Embryonic facial prominence (tissue), 1 donor: ENCODE results near the gene COPE.

Experiments used
- DNase-seq: peaks from one replicate; pipeline ENCODE4 v3.0.0-alpha.2; 2016; ENCODE audit errors: extremely low spot score

COPE gene

GRCh38 chr19:18895038-18895823 lies 24.0 kb downstream of the COPE start:
- DNase-seq = no peak

- peak; percentile 51 for DNase-seq
These were observed 24.7 kb downstream of the COPE start for GRCh38 chr19:18894254-18895037.

GRCh38 chr19:18893587-18894253 lies 25.5 kb downstream of the COPE start:
- DNase-seq = no peak

DNA sequence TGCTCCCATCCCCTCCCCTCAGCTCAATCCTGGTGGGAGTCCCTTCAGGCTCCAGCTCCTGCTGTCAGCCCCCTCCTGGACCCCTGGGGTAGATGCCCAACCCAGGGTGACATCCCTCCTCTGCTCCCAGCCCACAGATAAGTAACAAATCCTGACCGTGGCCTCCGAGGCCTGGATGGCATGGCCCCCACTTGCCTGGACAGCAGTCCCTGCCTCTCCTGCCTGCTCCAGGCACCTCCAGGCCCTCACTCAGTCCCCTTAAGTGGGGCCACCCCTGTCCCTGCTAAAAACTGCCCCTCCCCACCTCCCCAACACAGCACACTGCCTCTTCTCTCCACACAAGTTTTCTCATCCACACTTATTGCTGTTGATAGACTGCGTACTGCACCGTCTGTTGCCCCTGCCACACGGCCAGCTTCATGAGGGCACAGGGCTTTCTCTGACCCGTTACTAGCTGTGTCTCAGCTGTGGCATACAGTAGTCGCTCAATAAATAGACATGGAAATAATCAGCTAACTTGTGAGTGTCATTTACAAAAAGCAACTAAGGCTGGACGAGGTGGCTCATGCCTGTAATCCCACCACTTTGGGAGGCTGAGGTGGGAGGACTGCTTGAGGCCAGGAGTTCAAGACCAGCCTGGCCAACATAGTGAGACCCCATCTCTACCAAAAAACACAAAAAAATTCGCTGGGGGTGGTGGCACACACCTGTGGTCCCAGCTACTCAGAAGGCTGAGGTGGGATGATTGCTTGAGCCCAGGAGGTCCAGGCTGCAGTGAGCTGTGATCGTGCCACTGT lies 29.0 kb downstream of the COPE start:
- DNase-seq = no peak

DNA sequence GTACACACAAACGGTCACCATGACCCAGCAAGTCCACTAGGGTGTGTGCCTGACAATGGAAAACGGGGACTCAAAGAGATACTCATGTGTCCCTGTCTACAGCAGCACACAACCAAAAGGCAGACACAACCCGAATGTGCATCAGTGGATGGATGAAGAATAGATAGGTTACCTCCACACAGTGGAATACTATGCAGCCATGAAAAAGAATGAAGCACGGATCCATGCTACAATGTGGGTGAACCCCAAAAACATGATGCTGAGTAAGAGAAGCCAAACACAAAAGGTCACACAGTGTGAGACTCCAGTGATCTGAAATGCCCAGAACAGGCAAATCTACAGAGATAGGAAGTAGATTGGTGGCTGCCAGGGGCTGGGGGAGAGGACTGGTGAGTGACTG lies 32.2 kb downstream of the COPE start:
- DNase-seq = no peak

DNA sequence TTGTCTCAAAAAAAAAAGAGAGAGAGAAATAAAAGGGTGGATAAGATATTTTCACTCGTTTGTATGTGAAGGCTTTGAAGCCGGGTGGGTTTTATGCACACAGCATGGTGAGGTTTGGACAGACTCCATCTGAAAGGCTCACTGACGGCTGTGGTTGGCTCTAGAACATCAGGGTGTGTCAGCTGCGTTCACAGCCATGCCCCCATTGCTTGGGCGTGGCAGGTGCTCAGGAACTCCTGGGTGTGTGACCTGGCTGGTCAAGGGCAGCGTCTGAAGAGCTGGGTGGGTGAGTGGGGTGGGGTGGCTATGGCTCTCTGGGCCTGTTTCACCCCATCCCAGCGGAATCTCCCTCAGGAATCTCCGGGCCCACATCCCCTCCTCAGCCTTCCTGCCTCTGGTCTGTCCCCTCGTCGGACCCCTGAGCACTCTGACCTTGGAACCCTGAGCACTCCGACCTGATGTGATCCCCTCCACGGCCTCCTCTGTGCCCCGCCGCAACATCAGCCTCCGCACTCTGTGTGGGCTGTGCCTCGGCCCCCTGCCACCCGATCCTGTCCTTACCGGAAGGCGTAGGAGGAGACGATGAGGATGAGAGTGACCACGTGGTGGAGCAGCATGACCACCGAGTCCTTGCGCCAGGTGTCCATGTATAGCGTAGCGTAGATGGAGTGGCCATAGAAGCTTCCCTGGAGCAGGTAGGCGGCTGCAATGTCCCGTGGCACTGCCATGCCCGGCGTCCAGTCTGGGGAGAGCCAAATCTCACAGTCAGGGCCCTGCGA lies 35.5 kb downstream of the COPE start:
- no peak for DNase-seq

DNA sequence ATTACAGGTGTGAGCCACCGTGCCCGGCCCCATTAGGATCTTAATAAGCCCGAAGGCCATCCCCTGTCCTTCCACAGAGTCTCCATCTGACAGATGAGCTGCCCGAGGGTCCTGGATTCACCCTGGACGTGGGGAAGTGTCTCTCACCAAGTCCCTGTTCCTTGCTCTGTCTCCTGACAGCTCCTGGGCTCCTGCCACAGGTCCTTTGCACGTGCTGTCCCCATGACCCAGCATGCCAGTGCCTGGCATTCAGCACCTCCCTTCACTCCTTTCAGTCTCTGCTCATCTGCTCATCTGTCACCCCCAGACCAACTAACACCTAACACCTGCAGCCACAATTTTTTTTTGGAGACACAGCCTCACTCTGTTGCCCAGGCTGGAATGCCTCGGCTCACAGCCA lies 37.7 kb downstream of the COPE start:
- DNase-seq = no peak

- DNase-seq = no peak
These were observed 39.4 kb downstream of the COPE start for GRCh38 chr19:18879579-18880373.

- no peak for DNase-seq
These were observed 40.2 kb downstream of the COPE start for GRCh38 chr19:18878858-18879578.

DNA sequence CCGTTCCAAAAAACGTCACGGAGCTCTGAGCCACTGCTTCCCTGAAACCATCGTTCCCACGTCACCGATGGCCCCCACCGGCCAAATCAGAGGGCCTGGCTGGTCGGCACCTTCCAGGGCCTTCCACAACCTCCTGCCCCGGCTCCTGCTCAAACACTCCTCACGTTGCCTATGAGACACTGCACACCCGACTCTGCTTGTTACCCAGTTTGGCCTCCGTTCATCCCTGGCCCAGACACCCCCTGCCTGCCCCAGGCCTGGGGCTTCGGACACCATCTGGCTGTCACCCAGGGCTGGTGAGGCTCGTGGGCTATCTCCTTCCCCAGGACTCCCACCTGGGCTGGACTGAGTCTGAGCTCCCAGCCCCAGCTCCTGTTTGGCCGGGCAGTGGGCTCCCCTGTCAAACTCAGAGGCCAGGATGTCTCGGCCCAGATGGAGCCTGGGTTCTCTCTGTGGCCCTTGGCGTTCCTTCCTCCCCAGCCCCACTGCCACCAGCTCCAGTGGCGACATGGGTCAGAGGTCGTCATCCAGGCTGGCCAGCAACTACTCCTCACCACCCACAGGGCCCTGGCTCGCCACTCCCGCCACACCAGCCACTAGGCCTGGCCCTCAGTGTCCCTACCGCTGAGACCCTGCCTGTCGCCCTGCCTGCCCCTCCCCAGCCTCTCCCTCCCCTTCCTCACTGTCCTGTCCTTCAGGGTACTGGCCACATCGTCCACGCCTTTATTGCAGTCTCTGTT lies 41.0 kb downstream of the COPE start:
- no peak for DNase-seq

- no peak for DNase-seq
These were observed 42.3 kb downstream of the COPE start for GRCh38 chr19:18876865-18877264.

DNA sequence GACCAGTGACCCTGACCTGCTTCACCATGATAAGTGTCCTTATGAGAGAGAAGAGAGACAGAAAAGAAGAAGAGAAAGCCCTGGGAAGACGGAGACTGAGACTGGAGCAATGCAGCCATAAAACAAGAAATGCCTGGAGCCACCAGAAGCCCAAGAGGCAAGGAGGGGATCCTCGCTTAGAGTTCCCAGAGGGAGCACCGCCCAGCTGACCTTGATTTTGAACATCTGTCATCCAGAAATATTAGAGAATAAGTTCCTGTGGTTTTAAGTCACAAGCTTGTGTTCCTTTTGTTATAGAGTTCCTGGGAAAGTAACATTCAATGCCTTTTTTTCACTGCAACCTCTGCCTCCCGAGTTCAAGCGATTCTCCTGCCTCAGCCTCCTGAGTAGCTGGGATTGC lies 43.5 kb downstream of the COPE start:
- no peak for DNase-seq

DNA sequence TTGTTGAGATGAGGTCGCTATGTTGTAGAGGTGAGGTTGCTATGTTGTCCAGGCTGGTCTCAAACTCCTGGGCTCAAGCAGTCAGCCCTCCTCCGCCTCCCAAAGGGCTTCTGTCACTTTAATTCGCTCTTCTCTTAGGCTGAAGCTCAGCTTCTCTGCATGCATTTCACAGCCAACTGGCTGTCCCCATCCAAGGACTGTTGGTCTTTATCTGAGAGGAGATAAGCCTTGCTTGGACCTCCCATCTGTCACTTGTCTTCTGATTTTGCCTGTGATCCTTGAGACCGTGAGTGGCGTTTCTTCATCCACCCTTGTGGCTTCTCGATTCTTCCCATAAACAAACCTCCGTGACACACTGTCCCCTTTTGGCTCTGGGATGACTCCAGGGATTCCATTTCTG lies 47.6 kb downstream of the COPE start:
- no peak for DNase-seq

- no peak for DNase-seq
These were observed 48.5 kb downstream of the COPE start for GRCh38 chr19:18870531-18871172.

GRCh38 chr19:18869781-18870530 lies 49.2 kb downstream of the COPE start:
- DNase-seq = no peak

DNA sequence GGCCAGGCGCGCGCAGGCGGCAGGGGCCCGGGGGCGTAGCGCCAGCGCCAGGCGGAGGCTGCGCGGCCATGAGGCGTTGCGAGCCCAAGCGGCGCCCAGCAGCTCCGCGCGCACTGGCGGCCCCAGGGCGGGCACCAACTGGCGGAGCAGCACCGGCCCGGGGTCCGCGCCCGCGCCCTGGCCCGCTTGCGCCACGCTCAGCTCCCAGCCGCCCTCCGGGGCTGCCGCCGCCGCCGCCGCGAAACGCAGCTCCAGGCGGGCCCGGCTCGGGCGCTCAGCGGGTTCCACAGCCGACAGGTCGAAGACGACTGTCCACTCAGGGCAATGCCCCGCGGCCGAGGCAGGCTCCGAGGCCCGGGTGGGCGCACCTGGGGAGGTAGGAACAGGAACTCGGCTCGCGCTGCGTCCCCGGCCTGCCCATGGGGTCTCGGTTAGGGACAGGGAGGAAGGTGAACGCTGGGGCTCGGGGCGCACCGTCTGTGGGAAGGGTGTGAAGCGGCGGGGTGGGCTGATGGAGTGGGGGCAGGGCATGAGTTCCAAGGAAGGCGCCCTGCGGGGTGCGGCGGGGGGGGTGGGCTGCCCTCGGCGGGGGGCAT lies 50.1 kb downstream of the COPE start:
- DNase-seq = no peak

- no peak for DNase-seq
These were observed 50.7 kb downstream of the COPE start for GRCh38 chr19:18868380-18869022.
